Common myeloid progenitor, CD34-positive (primary cell): ENCODE measurements around the gene LRRC8D.
A peak's percentile ranks its signal among the peaks of the same experiment; 100 is the strongest.

Experiments used
- CTCF ChIA-PET: fragments of 350-600 bp; sonication (Branson Sonifier 250); formaldehyde crosslinking; loops from one replicate; lab custom pipeline; 2021; ENCODE audit warnings: antibody characterized with exemption; lab: Charles Lee
- POLR2A ChIA-PET: fragments of 350-600 bp; sonication (Branson Sonifier 250); formaldehyde crosslinking; loops from one replicate; lab custom pipeline; 2021; ENCODE audit warnings: antibody characterized with exemption; lab: Charles Lee
- DNase-seq, 3 donors: peaks; one replicate each; pipeline versions ENCODE4 v3.0.0 to v3.0.0-alpha.2; 2013
- H3K27ac ChIP-seq, 2 experiments: 1 replicate in 1 of 2; 2 replicates in 1 of 2; pipeline ENCODE4 v1.7.0; 2013; ENCODE audit warnings: inconsistent platforms in 2 of 2, low read length in 2 of 2, mild to moderate bottlenecking in 2 of 2, low read depth in 1 of 2, moderate library complexity in 1 of 2; ENCODE audit not compliant: severe bottlenecking in 2 of 2, insufficient read depth in 1 of 2, poor library complexity in 1 of 2
- H3K27me3 ChIP-seq, 5 experiments: replicated peaks in 2 of 5; 1 replicate in 3 of 5; 2 replicates in 2 of 5; pipeline versions ENCODE4 v1.6.1 to v1.7.0; 2013; ENCODE audit warnings: low read length in 4 of 5, mild to moderate bottlenecking in 2 of 5, moderate library complexity in 2 of 5, inconsistent platforms in 1 of 5; ENCODE audit not compliant: insufficient read depth in 5 of 5, control insufficient read depth in 4 of 5
- H3K36me3 ChIP-seq, 4 experiments: 1 replicate in 2 of 4; 2 replicates in 2 of 4; pipeline versions ENCODE4 v1.6.1 to v1.7.0; 2013; ENCODE audit warnings: low read length in 3 of 4, control low read depth in 1 of 4, mild to moderate bottlenecking in 1 of 4; ENCODE audit not compliant: control insufficient read depth in 4 of 4, insufficient read depth in 4 of 4
- H3K4me1 ChIP-seq, 4 experiments: 1 replicate in 3 of 4; 2 replicates in 1 of 4; pipeline versions ENCODE4 v1.6.1 to v1.7.1; 2013; ENCODE audit warnings: low read length in 3 of 4, mild to moderate bottlenecking in 3 of 4, control low read depth in 1 of 4, inconsistent platforms in 1 of 4, moderate library complexity in 1 of 4; ENCODE audit not compliant: control insufficient read depth in 4 of 4, insufficient read depth in 4 of 4; ENCODE audit errors: control extremely low read depth in 1 of 4
- H3K4me3 ChIP-seq, 7 experiments: 1 replicate in 4 of 7; 2 replicates in 3 of 7; pipeline versions ENCODE4 v1.5.1 to v1.7.0; 2013; ENCODE audit warnings: mild to moderate bottlenecking in 7 of 7, low read length in 6 of 7, moderate library complexity in 6 of 7, inconsistent platforms in 2 of 7, low read depth in 2 of 7, control low read depth in 1 of 7; ENCODE audit not compliant: insufficient read depth in 4 of 7, control insufficient read depth in 1 of 7; ENCODE audit errors: extremely low read depth in 1 of 7
- H3K9me3 ChIP-seq, 5 experiments: 1 replicate in 4 of 5; 2 replicates in 1 of 5; pipeline versions ENCODE4 v1.6.1 to v1.7.1; 2013; ENCODE audit warnings: low read length in 4 of 5, mild to moderate bottlenecking in 2 of 5, inconsistent platforms in 1 of 5, low read depth in 1 of 5, moderate library complexity in 1 of 5; ENCODE audit not compliant: control insufficient read depth in 4 of 5, insufficient read depth in 2 of 5; ENCODE audit errors: control extremely low read depth in 1 of 5
- WGBS: methylation state at CpG from one replicate; pipeline ENCODE4 v1.1.5; 2013; ENCODE audit not compliant: insufficient coverage; 5-methylcytosine and 5-hydroxymethylcytosine counted together

Gene LRRC8D

GRCh38 chr1:89894210-89895201 is 73.7 kb downstream of the LRRC8D start:
- Histone ChIP-seq H3K9me3 (no peaks in the 10 kb centered on the region), H3K27ac (peak overlapping the region in 1 of 2 experiments; percentile 79), H3K27me3 (no peaks in the 10 kb centered on the region), H3K4me3 (no peak overlapping the region), H3K36me3 (peaks cover 0 to 35% (median 3%) of the 10 kb centered on the region in 4 experiments), H3K4me1 (peaks cover 0 to 40% (median 26%) of the 10 kb centered on the region in 4 experiments)
- POLR2A ChIA-PET = no interaction called here
- CTCF ChIA-PET = interaction anchor here (1.3 to 1.6 kb wide), 2 partner anchors 10 to 103 kb away, joined by 3 read pairs; no protein-coding TSS in a partner anchor
- peak in 1 of 3 donors; percentile 33 for DNase-seq
- no CpG with 5 or more reads among the region's 4 CpGs for WGBS

- no peaks in the 10 kb centered on the region for H3K27me3 ChIP-seq
- peak overlapping the region in 1 of 7 experiments; percentile 25 for H3K4me3 ChIP-seq
- CTCF ChIA-PET = interaction anchor here (0.8 to 1.3 kb wide), 4 partner anchors 10 to 53 kb away, joined by 3 to 4 read pairs (median 4); no protein-coding TSS in a partner anchor
- POLR2A ChIA-PET = interaction anchor here (1.1 kb wide), 1 partner anchor 12 kb away, joined by 3 read pairs; no protein-coding TSS in a partner anchor
- peaks cover 11 to 52% (median 41%) of the 10 kb centered on the region in 4 experiments for H3K4me1 ChIP-seq
- peak overlapping the region; percentile 35 to 79 for H3K27ac ChIP-seq
- no peaks in the 10 kb centered on the region for H3K9me3 ChIP-seq
- peak; percentile 56 to 85 (median 76) for DNase-seq
- WGBS = 38% methylated on average over 8 of the region's 11 CpGs
- peaks cover 0 to 32% (median 1%) of the 10 kb centered on the region in 4 experiments for H3K36me3 ChIP-seq
Observed at GRCh38 chr1:89896105-89896942, 75.5 kb downstream of the LRRC8D start.

GRCh38 chr1:89897347-89898133 is 76.7 kb downstream of the LRRC8D start:
- Histone ChIP-seq H3K36me3 (peaks cover 0 to 28% (median 1%) of the 10 kb centered on the region in 4 experiments), H3K27me3 (no peaks in the 10 kb centered on the region), H3K4me1 (peaks cover 11 to 64% (median 51%) of the 10 kb centered on the region in 4 experiments), H3K9me3 (no peaks in the 10 kb centered on the region), H3K4me3 (peak overlapping the region in 1 of 7 experiments; percentile 24), H3K27ac (peak overlapping the region in 1 of 2 experiments; percentile 79)
- peak in 1 of 3 donors; percentile 22 for DNase-seq
- POLR2A ChIA-PET = no interaction called here
- WGBS = 57% methylated on average over 5 of the region's 8 CpGs
- CTCF ChIA-PET = no interaction called here

- 81% methylated on average over 5 of the region's 6 CpGs for WGBS
- DNase-seq = no peak
- H3K36me3 ChIP-seq = peaks cover 0 to 29% (median 1%) of the 10 kb centered on the region in 4 experiments
- H3K9me3 ChIP-seq = no peaks in the 10 kb centered on the region
- H3K27me3 ChIP-seq = no peaks in the 10 kb centered on the region
- H3K4me1 ChIP-seq = peaks cover 15 to 69% (median 55%) of the 10 kb centered on the region in 4 experiments
- ChIA-PET POLR2A (no interaction called here), CTCF (interaction anchor here (1.5 kb wide), 1 partner anchor 10 kb away, joined by 4 read pairs; no protein-coding TSS in a partner anchor)
- H3K4me3 ChIP-seq = peak overlapping the region in 1 of 7 experiments; percentile 8
- H3K27ac ChIP-seq = peak overlapping the region in 1 of 2 experiments; percentile 79
Observed at GRCh38 chr1:89898150-89898549, 77.3 kb downstream of the LRRC8D start.

- no peaks in the 10 kb centered on the region for H3K27me3 ChIP-seq
- 99% methylated on average over 6 of the region's 7 CpGs for WGBS
- peaks cover 21 to 75% (median 62%) of the 10 kb centered on the region in 4 experiments for H3K4me1 ChIP-seq
- no peak for DNase-seq
- ChIA-PET POLR2A (no interaction called here), CTCF (interaction anchor here (0.9 to 2.0 kb wide), 6 partner anchors 10 to 94 kb away, joined by 3 to 4 read pairs (median 4); no protein-coding TSS in a partner anchor)
- peaks cover 0 to 29% (median 1%) of the 10 kb centered on the region in 4 experiments for H3K36me3 ChIP-seq
- H3K9me3 ChIP-seq = no peaks in the 10 kb centered on the region
- H3K27ac ChIP-seq = no peak overlapping the region
- no peak overlapping the region for H3K4me3 ChIP-seq
Observed at GRCh38 chr1:89898695-89899470, 78.1 kb downstream of the LRRC8D start.
